Muscle of leg (tissue), 16 donors: ENCODE measurements around the gene RNF175. TPM values are rescaled to one million over a fixed set of nuclear protein-coding genes. Genes with fewer than 3 reads are reported as not detected.

Experiments used
- DNase-seq: peaks from one replicate; pipeline ENCODE4 v3.0.0; 2013
- H3K27ac ChIP-seq: one replicate; pipeline ENCODE4 v1.5.1; 2013; ENCODE audit warnings: mild to moderate bottlenecking, low read length, control low read depth
- H3K27me3 ChIP-seq: one replicate; pipeline ENCODE4 v1.6.1; 2013; ENCODE audit warnings: low read length; ENCODE audit not compliant: control insufficient read depth, insufficient read depth
- H3K36me3 ChIP-seq: one replicate; pipeline ENCODE4 v1.6.1; 2013; ENCODE audit warnings: low read length; ENCODE audit not compliant: control insufficient read depth, insufficient read depth
- H3K4me1 ChIP-seq: one replicate; pipeline ENCODE4 v1.6.1; 2013; ENCODE audit warnings: low read length; ENCODE audit not compliant: control insufficient read depth, insufficient read depth
- H3K4me3 ChIP-seq: one replicate; pipeline ENCODE4 v1.5.1; 2013; ENCODE audit warnings: low read length, control low read depth
- H3K9me3 ChIP-seq: replicated peaks from 2 replicates; pipeline ENCODE4 v1.6.1; 2013; ENCODE audit warnings: low read depth, low read length; ENCODE audit not compliant: control insufficient read depth
- WGBS: methylation state at CpG from one replicate; pipeline ENCODE4 v1.1.5; 2013; ENCODE audit warnings: missing lambda C conversion rate; ENCODE audit not compliant: insufficient coverage; 5-methylcytosine and 5-hydroxymethylcytosine counted together
- long read RNA-seq, 11 donors: transcript quantifications; one replicate each; lab custom pipeline, GENCODE V29; 2026
- polyA plus RNA-seq, 8 donors: library from polyadenylated mRNA; unstranded; fragments of 120-200 nt; gene quantifications; one replicate each; pipeline versions ENCODE4 v1.2.1 to v1.2.3, GENCODE V29; 2013; ENCODE audit warnings: inconsistent platforms in 1 of 8, low replicate concordance in 1 of 8; ENCODE audit not compliant: insufficient read length in 8 of 8, insufficient read depth in 1 of 8
- total RNA-seq: library from RNA; stranded (reverse); fragments of 120-200 nt; gene quantifications from one replicate; pipeline ENCODE4 v1.2.4, GENCODE V29; 2013

RNF175 gene
- total RNA-seq (1.2 TPM), polyA plus RNA-seq (1 to 10 TPM in 3 of 8 donors, under 1 TPM in 5; 0.39 to 2.2 (median 0.82) TPM)
- long read RNA-seq, donor 1, result 0 reads
- long read RNA-seq, donor 2, result 0 reads
- long read RNA-seq, donor 3, result 0 reads
- long read RNA-seq, donor 4, result 0 reads
- long read RNA-seq, donor 5, result 0 reads
- long read RNA-seq, donor 6, result 0 reads
- long read RNA-seq, donor 7, result 0 reads
- long read RNA-seq, donor 8, partial matches to known transcripts, result 0 of 1 reads
- long read RNA-seq, donor 8, other reads (novel, unspliced or antisense), result 0 of 1 reads
- long read RNA-seq, donor 9, result 0 reads
- long read RNA-seq, donor 10, result 0 reads
- long read RNA-seq, donor 11, result 0 reads

GRCh38 chr4:153759407-153760316 is at the start of gene RNF175:
RNF175 (minus strand) TSS chr4:153760024; CDS start chr4:153759862, 162 bp downstream.
- peak within 1 kb of the TSS; percentile 39 for H3K4me3 ChIP-seq
- no peaks in the 10 kb centered on the region for H3K36me3 ChIP-seq
- H3K4me1 ChIP-seq, result peaks cover 5% of the 10 kb centered on the region
- peaks cover 19% of the 10 kb centered on the region for H3K27me3 ChIP-seq
- peaks cover 1% of the 10 kb centered on the region for H3K9me3 ChIP-seq
- H3K27ac ChIP-seq, result no peak within 1 kb of the TSS
- DNase-seq, result peak; percentile 36
- 2% methylated on average over 69 of the region's 76 CpGs for WGBS

- Histone ChIP-seq H3K4me1 (peaks cover 3% of the 10 kb centered on the region), H3K27ac (no peak overlapping the region), H3K9me3 (peaks cover 2% of the 10 kb centered on the region), H3K27me3 (no peaks in the 10 kb centered on the region), H3K36me3 (no peaks in the 10 kb centered on the region), H3K4me3 (no peak overlapping the region)
- no peak for DNase-seq
These were observed 49.5 kb upstream of the RNF175 start for GRCh38 chr4:153809307-153809706.

- H3K4me3 ChIP-seq, result no peak overlapping the region
- H3K4me1 ChIP-seq, result peaks cover 3% of the 10 kb centered on the region
- H3K36me3 ChIP-seq, result no peaks in the 10 kb centered on the region
- no peaks in the 10 kb centered on the region for H3K27me3 ChIP-seq
- DNase-seq, result no peak
- WGBS, result 67% methylated on average over 1 of the region's 1 CpG
- H3K9me3 ChIP-seq, result peaks cover 2% of the 10 kb centered on the region
- no peak overlapping the region for H3K27ac ChIP-seq
These were observed 48.4 kb upstream of the RNF175 start for GRCh38 chr4:153808175-153808574.

- 92% methylated on average over 26 of the region's 30 CpGs for WGBS
- no peak overlapping the region for H3K27ac ChIP-seq
- no peaks in the 10 kb centered on the region for H3K36me3 ChIP-seq
- no peak overlapping the region for H3K4me3 ChIP-seq
- peaks cover 3% of the 10 kb centered on the region for H3K4me1 ChIP-seq
- H3K27me3 ChIP-seq, result no peaks in the 10 kb centered on the region
- DNase-seq, result no peak
- peaks cover 2% of the 10 kb centered on the region for H3K9me3 ChIP-seq
These were observed 46.2 kb upstream of the RNF175 start for GRCh38 chr4:153806073-153806472.

GRCh38 chr4:153804722-153805121 is 44.9 kb upstream of the RNF175 start:
- peak; percentile 34 for DNase-seq
- no peak overlapping the region for H3K27ac ChIP-seq
- no peak overlapping the region for H3K4me3 ChIP-seq
- WGBS, result 100% methylated on average over 1 of the region's 3 CpGs
- no peaks in the 10 kb centered on the region for H3K27me3 ChIP-seq
- peaks cover 3% of the 10 kb centered on the region for H3K4me1 ChIP-seq
- H3K9me3 ChIP-seq, result peaks cover 2% of the 10 kb centered on the region
- H3K36me3 ChIP-seq, result no peaks in the 10 kb centered on the region

GRCh38 chr4:153799694-153800074 is 39.9 kb upstream of the RNF175 start:
- peaks cover 1% of the 10 kb centered on the region for H3K4me1 ChIP-seq
- no CpG with 5 or more reads among the region's 2 CpGs for WGBS
- H3K4me3 ChIP-seq, result no peak overlapping the region
- DNase-seq, result peak; percentile 65
- no peak overlapping the region for H3K27ac ChIP-seq
- no peaks in the 10 kb centered on the region for H3K27me3 ChIP-seq
- H3K36me3 ChIP-seq, result no peaks in the 10 kb centered on the region
- no peaks in the 10 kb centered on the region for H3K9me3 ChIP-seq

- H3K4me1 ChIP-seq, result no peaks in the 10 kb centered on the region
- no CpG with 5 or more reads among the region's 3 CpGs for WGBS
- no peaks in the 10 kb centered on the region for H3K27me3 ChIP-seq
- H3K4me3 ChIP-seq, result no peak overlapping the region
- no peak overlapping the region for H3K27ac ChIP-seq
- no peaks in the 10 kb centered on the region for H3K36me3 ChIP-seq
- no peaks in the 10 kb centered on the region for H3K9me3 ChIP-seq
- DNase-seq, result no peak
These were observed 39.3 kb upstream of the RNF175 start for GRCh38 chr4:153798901-153799693.

GRCh38 chr4:153798420-153798819 is 38.6 kb upstream of the RNF175 start:
- H3K27me3 ChIP-seq, result peaks cover 1% of the 10 kb centered on the region
- no peak overlapping the region for H3K27ac ChIP-seq
- WGBS, result no CpG with 5 or more reads among the region's 3 CpGs
- H3K36me3 ChIP-seq, result no peaks in the 10 kb centered on the region
- DNase-seq, result peak; percentile 59
- H3K9me3 ChIP-seq, result no peaks in the 10 kb centered on the region
- H3K4me1 ChIP-seq, result no peaks in the 10 kb centered on the region
- H3K4me3 ChIP-seq, result no peak overlapping the region

GRCh38 chr4:153794006-153794405 is 34.2 kb upstream of the RNF175 start:
- H3K27ac ChIP-seq, result no peak overlapping the region
- H3K4me3 ChIP-seq, result no peak overlapping the region
- no peaks in the 10 kb centered on the region for H3K36me3 ChIP-seq
- no peaks in the 10 kb centered on the region for H3K9me3 ChIP-seq
- H3K27me3 ChIP-seq, result peaks cover 45% of the 10 kb centered on the region
- no peak for DNase-seq
- peaks cover 31% of the 10 kb centered on the region for H3K4me1 ChIP-seq
- WGBS, result 77% methylated on average over 2 of the region's 5 CpGs
